ENCODE data around the gene SH2D4B.

Gene SH2D4B

GRCh38 chr10:80504158-80504811 is 33.4 kb upstream of the SH2D4B start:
- DNase-seq, result no peak

GRCh38 chr10:80504897-80505465 is 32.7 kb upstream of the SH2D4B start:
- no peak for DNase-seq

- DNase-seq, result no peak
Measured at GRCh38 chr10:80506189-80506575, 31.5 kb upstream of the SH2D4B start.

GRCh38 chr10:80506836-80507487 is 30.7 kb upstream of the SH2D4B start:
- no peak for DNase-seq

- DNase-seq, result no peak
Measured at GRCh38 chr10:80509108-80509402, 28.6 kb upstream of the SH2D4B start.

GRCh38 chr10:80509403-80510161 is 28.1 kb upstream of the SH2D4B start:
- DNase-seq, result no peak

GRCh38 chr10:80512031-80512526 is 25.6 kb upstream of the SH2D4B start:
- DNase-seq, result peak; percentile 25

- no peak for DNase-seq
Measured at GRCh38 chr10:80513106-80513505, 24.6 kb upstream of the SH2D4B start.

- no peak for DNase-seq
Measured at GRCh38 chr10:80515511-80515910, 22.2 kb upstream of the SH2D4B start.

- DNase-seq, result no peak
Measured at GRCh38 chr10:80515941-80516340, 21.8 kb upstream of the SH2D4B start.

GRCh38 chr10:80516506-80517075 is 21.1 kb upstream of the SH2D4B start:
- DNase-seq, result no peak

GRCh38 chr10:80517416-80518142 is 20.1 kb upstream of the SH2D4B start:
- no peak for DNase-seq

- no peak for DNase-seq
Measured at GRCh38 chr10:80518143-80518806, 19.4 kb upstream of the SH2D4B start.

GRCh38 chr10:80518807-80519360 is 18.8 kb upstream of the SH2D4B start:
- no peak for DNase-seq

GRCh38 chr10:80519936-80520650 is 17.6 kb upstream of the SH2D4B start:
- no peak for DNase-seq

- DNase-seq, result no peak
Measured at GRCh38 chr10:80520661-80521470, 16.8 kb upstream of the SH2D4B start.

- DNase-seq, result peak; percentile 9
Measured at GRCh38 chr10:80522756-80523363, 14.8 kb upstream of the SH2D4B start.

GRCh38 chr10:80523773-80524172 is 13.9 kb upstream of the SH2D4B start:
- no peak for DNase-seq

GRCh38 chr10:80524190-80524909 is 13.4 kb upstream of the SH2D4B start:
- DNase-seq, result no peak

Measured in DMS79 treated with DMSO at 0.1 percent for 48 hours (cell line).